Right atrium auricular region (tissue), 2 donors: ENCODE data around the gene PCDHA2. TPM values are rescaled to one million over a fixed set of nuclear protein-coding genes. Genes with fewer than 3 reads are reported as not detected.
"Not testable (repeated sequence)": the region's sequence is repeated elsewhere in the genome, so short reads cannot be mapped to it uniquely, and the experiment has no call there.

ENCODE experiments used
- DNase-seq: peaks from one replicate; pipeline ENCODE4 v3.0.0-alpha.2; 2019; ENCODE audit warnings: low spot score
- H3K27ac ChIP-seq, 2 donors: fragments of 200-600 bp; sonication (generic); 1 replicate in 1 of 2; 2 replicates in 1 of 2; pipeline ENCODE4 v1.5.1; 2016 to 2019
- H3K27me3 ChIP-seq, 2 donors: fragments of 200-600 bp; sonication (generic); one replicate each; pipeline versions ENCODE4 v1.5.1 to v1.6.0; 2017 to 2019
- H3K36me3 ChIP-seq: fragments of 200-600 bp; sonication (generic); one replicate; pipeline ENCODE4 v1.5.1; 2016
- H3K4me1 ChIP-seq, 2 donors: fragments of 200-600 bp; sonication (generic); one replicate each; pipeline versions ENCODE4 v1.5.1 to v1.6.0; 2017 to 2019
- H3K4me3 ChIP-seq, 2 donors: fragments of 200-600 bp; sonication (generic); 1 replicate in 1 of 2; 2 replicates in 1 of 2; pipeline ENCODE4 v1.5.1; 2017 to 2019; ENCODE audit warnings: mild to moderate bottlenecking in 1 of 2, moderate library complexity in 1 of 2
- H3K9me3 ChIP-seq, 2 donors: fragments of 200-600 bp; sonication (generic); one replicate each; pipeline ENCODE4 v1.5.1; 2019
- CTCF ChIP-seq, 2 donors: fragments of 200-600 bp; sonication (generic); IDR thresholded peaks; one replicate each; pipeline ENCODE4 v1.5.1; 2019; ENCODE audit warnings: antibody characterized with exemption in 2 of 2
- total RNA-seq, 2 donors: library from RNA; depleted of rRNA; stranded (reverse); fragments of >200 nt; gene quantifications; one replicate each; pipeline ENCODE4 v1.1.0, GENCODE V29; 2016

Gene PCDHA2
- total RNA-seq, 2 donors from 2014 or later: 0.07 to 0.20 TPM

DNA sequence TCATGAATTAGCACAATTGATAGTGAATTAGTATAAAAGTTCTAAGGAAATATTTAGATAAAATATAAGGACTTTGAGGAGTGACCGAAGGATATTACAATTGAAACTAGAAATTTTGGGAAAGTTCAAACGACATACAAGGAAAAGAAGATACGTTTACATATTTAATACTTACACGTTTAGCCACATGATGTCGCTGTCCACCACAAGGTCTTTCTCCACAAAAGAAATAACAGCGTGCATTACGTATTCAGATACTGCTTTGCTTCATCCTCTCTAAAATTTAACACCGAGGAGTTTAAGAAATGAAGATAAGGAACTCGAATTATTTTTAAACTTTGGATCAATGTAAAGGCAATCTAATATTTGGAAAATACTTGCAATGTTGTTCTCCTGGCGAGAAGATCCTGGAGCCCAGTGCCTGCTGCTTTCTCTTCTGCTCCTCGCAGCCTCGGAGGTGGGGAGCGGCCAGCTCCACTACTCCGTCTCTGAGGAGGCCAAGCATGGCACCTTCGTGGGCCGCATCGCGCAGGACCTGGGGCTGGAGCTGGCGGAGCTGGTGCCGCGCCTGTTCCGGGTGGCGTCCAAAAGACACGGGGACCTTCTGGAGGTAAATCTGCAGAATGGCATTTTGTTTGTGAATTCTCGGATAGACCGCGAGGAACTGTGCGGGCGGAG lies 6.3 kb downstream of the PCDHA2 start, which contains the start of gene PCDHA3:
PCDHA3 (plus strand) TSS at position 242 of the 678 bp plus-strand sequence.
- no peaks in the 10 kb centered on the region for H3K4me1 ChIP-seq
- peak within 1 kb of the TSS; percentile 12 to 41 for H3K4me3 ChIP-seq
- no peak within 1 kb of the TSS for H3K27ac ChIP-seq
- H3K27me3 ChIP-seq: no peaks in the 10 kb centered on the region
- DNase-seq: no peak
- no peaks in the 10 kb centered on the region for H3K36me3 ChIP-seq
- peak in 1 of 2 donors; percentile 58 for TF ChIP-seq CTCF (IDR thresholded peaks at IDR 0.05)
- H3K9me3 ChIP-seq: peaks cover 5 to 59% of the 10 kb centered on the region in 2 donors

- no peaks in the 10 kb centered on the region for H3K27me3 ChIP-seq
- peak overlapping the region; percentile 12 to 41 for H3K4me3 ChIP-seq
Measured at GRCh38 chr5:140801494-140801841, 6.8 kb downstream of the PCDHA2 start.

GRCh38 chr5:140802381-140802780 lies 7.7 kb downstream of the PCDHA2 start:
- peaks cover 5 to 59% of the 10 kb centered on the region in 2 donors for H3K9me3 ChIP-seq
- DNase-seq, H3K4me1 ChIP-seq, H3K4me3 ChIP-seq, H3K27me3 ChIP-seq, H3K36me3 ChIP-seq, H3K27ac ChIP-seq: not testable (repeated sequence)

More at GRCh38 chr5:140801494-140801841, 6.8 kb downstream of the PCDHA2 start:
- Histone ChIP-seq H3K27ac (no peak overlapping the region), H3K9me3 (peaks cover 5 to 59% of the 10 kb centered on the region in 2 donors), H3K4me1 (no peaks in the 10 kb centered on the region), H3K36me3 (no peaks in the 10 kb centered on the region)
- TF ChIP-seq CTCF (IDR thresholded peaks at IDR 0.05): peak in 1 of 2 donors; percentile 51
- no peak for DNase-seq

GRCh38 chr5:140802781-140803271 lies 8.2 kb downstream of the PCDHA2 start:
- DNase-seq: no peak
- no peak for TF ChIP-seq CTCF (IDR thresholded peaks at IDR 0.05)
- H3K4me1 ChIP-seq: no peaks in the 10 kb centered on the region
- no peaks in the 10 kb centered on the region for H3K36me3 ChIP-seq
- peaks cover 5 to 59% of the 10 kb centered on the region in 2 donors for H3K9me3 ChIP-seq
- no peak overlapping the region for H3K27ac ChIP-seq
- H3K4me3 ChIP-seq: no peak overlapping the region
- no peaks in the 10 kb centered on the region for H3K27me3 ChIP-seq

DNA sequence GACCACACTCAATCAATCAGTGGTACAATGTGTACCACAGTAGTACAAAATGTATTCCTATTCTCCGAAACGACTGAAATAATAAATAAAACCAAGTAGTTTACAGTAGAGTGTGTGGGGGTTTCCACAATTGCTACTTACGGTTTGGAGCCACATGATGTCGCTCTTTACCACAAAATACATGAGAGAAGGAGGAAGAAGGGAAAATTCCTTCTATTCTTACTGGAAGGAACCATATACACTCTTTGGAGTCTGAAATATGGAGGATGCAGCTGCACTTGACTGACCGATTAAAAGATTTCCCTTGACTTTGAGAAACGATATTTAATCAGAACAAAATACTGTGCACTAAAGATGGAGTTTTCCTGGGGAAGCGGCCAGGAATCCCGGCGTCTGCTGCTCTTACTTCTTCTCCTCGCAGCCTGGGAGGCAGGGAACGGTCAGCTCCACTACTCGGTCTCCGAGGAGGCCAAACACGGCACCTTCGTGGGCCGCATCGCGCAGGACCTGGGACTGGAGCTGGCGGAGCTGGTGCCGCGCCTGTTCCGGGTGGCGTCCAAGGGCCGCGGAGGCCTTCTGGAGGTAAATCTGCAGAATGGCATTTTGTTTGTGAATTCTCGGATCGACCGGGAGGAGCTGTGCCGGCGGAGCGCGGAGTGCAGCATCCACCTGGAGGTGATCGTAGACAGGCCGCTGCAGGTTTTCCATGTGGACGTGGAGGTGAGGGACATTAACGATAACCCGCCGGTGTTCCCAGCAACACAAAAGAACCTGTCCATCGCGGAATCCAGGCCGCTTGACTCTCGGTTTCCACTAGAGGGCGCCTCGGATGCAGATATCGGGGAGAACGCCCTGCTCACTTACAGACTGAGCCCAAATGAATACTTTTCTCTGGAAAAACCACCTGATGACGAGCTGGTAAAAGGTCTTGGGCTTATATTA lies 12.5 kb downstream of the PCDHA2 start, which contains the start of gene PCDHA4:
PCDHA4 (plus strand) TSS at position 235 of the 942 bp plus-strand sequence.
- peaks cover 5 to 42% of the 10 kb centered on the region in 2 donors for H3K9me3 ChIP-seq
- H3K4me3 ChIP-seq: peak within 1 kb of the TSS in 1 of 2 donors; percentile 45
- H3K4me1 ChIP-seq: no peaks in the 10 kb centered on the region
- no peak for DNase-seq
- no peaks in the 10 kb centered on the region for H3K27me3 ChIP-seq
- no peaks in the 10 kb centered on the region for H3K36me3 ChIP-seq
- TF ChIP-seq CTCF (IDR thresholded peaks at IDR 0.05): peak in 1 of 2 donors; percentile 55
- H3K27ac ChIP-seq: no peak within 1 kb of the TSS

- not testable (repeated sequence) for H3K4me1 ChIP-seq, H3K27me3 ChIP-seq, H3K27ac ChIP-seq, H3K36me3 ChIP-seq, DNase-seq, H3K4me3 ChIP-seq
- H3K9me3 ChIP-seq: peaks cover 0 to 29% of the 10 kb centered on the region in 2 donors
Measured at GRCh38 chr5:140808241-140808888, 13.7 kb downstream of the PCDHA2 start.
